ENCODE results near the gene ACKR3. TPM values are rescaled to one million over a fixed set of nuclear protein-coding genes. Genes with fewer than 3 reads are reported as not detected.

Gene ACKR3
- polyA plus RNA-seq, 1 experiment, result 6.6 TPM

- Histone ChIP-seq H3K27me3 (ENCODE audit: control insufficient read depth, insufficient read depth, low read length) (peaks cover 9% of the 10 kb centered on the region), H3K36me3 (ENCODE audit: control insufficient read depth, insufficient read depth, low read length) (no peaks in the 10 kb centered on the region), H3K4me3 (ENCODE audit: low read depth, low read length) (no peak overlapping the region)
- ChIA-PET CTCF (interaction anchor here (1.2 kb wide), 1 partner anchor 33 kb away, joined by 3 read pairs; no protein-coding TSS in a partner anchor), POLR2A (interaction anchor here (0.5 kb wide), 1 partner anchor 203 kb away, joined by 4 read pairs; no protein-coding TSS in a partner anchor)
- DNase-seq (ENCODE audit: low read depth), result no peak
- no peak for TF ChIP-seq CTCF (IDR thresholded peaks at IDR 0.05; ENCODE audit: insufficient read depth, low read depth, low read length)
Observed at GRCh38 chr2:236574000-236574399, 4.4 kb downstream of the ACKR3 start.

DNA sequence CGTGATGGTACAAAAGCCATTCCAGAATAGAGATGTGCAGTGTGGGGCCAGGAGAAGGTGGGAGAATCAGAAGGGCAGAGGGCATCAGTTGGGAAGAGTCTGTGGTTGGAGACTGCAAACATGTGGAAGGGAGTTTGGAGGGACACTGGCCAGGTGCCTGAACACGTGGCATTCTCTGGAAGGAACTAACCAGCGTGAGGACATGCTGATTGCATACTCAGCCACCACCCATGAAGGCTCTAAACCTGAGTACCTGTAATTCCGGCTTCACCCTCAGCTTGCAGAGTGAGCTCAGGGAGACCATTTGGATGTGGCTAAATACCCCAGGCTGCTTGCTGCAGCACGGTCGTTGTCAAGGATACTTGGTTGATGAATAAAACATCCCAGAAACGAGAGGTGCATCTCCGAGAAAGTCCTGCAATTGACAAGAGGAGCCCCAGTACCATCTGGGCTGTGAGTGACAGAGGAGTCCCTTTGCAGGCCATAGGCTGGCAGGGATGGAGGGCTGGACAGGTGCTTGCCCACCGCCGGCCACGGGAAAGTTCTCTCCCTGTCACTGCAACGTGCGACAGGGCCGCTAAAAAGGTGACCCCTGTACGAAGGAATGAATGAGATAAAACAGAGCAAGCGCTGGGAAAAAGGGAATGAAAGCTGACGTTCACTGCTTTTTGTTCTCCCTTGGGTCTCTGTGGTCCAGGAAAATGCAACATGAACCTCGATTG is 5.0 kb downstream of the ACKR3 start:
- Histone ChIP-seq H3K4me3 (ENCODE audit: low read depth, low read length) (no peak overlapping the region), H3K36me3 (ENCODE audit: control insufficient read depth, insufficient read depth, low read length) (no peaks in the 10 kb centered on the region), H3K27me3 (ENCODE audit: control insufficient read depth, insufficient read depth, low read length) (peaks cover 7% of the 10 kb centered on the region)
- ChIA-PET CTCF (interaction anchor here (1.2 kb wide), 1 partner anchor 33 kb away, joined by 3 read pairs; no protein-coding TSS in a partner anchor), POLR2A (no interaction called here)
- no peak for DNase-seq (ENCODE audit: low read depth)
- no peak for TF ChIP-seq CTCF (IDR thresholded peaks at IDR 0.05; ENCODE audit: insufficient read depth, low read depth, low read length)

DNA sequence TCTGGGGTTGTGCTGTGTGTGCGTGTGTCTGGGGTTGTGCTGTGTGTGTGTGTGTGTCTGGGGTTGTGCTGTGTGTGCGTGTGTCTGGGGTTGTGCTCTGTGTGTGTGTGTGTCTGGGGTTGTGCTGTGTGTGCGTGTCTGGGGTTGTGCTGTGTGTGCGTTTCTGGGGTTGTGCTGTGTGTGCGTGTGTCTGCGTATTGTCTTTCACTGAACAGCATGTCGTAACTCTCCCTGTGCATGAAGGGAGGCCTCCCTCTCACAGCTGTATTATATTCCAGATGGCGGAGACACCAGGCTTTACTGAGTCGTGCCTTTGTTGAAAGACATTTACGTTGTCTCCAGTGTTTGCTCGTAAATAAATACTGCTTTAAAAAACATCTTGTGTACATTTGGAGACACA is 5.9 kb downstream of the ACKR3 start:
- no peak for DNase-seq (ENCODE audit: low read depth)
- POLR2A ChIA-PET, result no interaction called here
- CTCF ChIA-PET, result no interaction called here
- no peaks in the 10 kb centered on the region for H3K36me3 ChIP-seq (ENCODE audit: control insufficient read depth, insufficient read depth, low read length)
- H3K27me3 ChIP-seq (ENCODE audit: control insufficient read depth, insufficient read depth, low read length), result peaks cover 5% of the 10 kb centered on the region; the same call in 1 of the 2 replicates
- no peak overlapping the region for H3K4me3 ChIP-seq (ENCODE audit: low read depth, low read length)
- TF ChIP-seq CTCF (IDR thresholded peaks at IDR 0.05; ENCODE audit: insufficient read depth, low read depth, low read length), result no peak

DNA sequence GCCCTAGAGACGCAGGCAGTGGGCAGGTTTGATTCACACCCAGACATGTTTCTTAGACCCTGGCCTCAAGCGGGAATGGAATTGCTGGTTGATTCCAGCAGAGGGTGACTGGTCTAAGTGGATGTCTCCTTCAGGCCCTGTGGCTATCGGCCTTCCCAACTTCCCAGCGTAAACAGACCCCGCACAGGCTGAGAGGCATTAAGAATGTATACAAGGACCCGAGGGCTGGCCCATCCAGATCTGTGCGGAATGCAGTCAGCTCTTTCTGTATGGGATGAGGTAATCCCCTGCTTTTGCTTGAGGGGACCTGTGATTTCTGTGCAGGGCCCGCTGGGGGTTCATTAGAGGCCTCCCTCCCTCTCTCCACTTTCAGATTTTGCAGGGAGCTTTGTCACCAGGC is 6.5 kb downstream of the ACKR3 start:
- H3K36me3 ChIP-seq (ENCODE audit: control insufficient read depth, insufficient read depth, low read length), result no peaks in the 10 kb centered on the region
- CTCF ChIA-PET, result interaction anchor here (0.9 kb wide), 1 partner anchor 451 kb away, joined by 3 read pairs; no protein-coding TSS in a partner anchor
- no peak overlapping the region for H3K4me3 ChIP-seq (ENCODE audit: low read depth, low read length)
- TF ChIP-seq CTCF (IDR thresholded peaks at IDR 0.05; ENCODE audit: insufficient read depth, low read depth, low read length), result no peak
- no peak for DNase-seq (ENCODE audit: low read depth)
- POLR2A ChIA-PET, result no interaction called here
- peaks cover 3% of the 10 kb centered on the region; the same call in 1 of the 2 replicates for H3K27me3 ChIP-seq (ENCODE audit: control insufficient read depth, insufficient read depth, low read length)

DNA sequence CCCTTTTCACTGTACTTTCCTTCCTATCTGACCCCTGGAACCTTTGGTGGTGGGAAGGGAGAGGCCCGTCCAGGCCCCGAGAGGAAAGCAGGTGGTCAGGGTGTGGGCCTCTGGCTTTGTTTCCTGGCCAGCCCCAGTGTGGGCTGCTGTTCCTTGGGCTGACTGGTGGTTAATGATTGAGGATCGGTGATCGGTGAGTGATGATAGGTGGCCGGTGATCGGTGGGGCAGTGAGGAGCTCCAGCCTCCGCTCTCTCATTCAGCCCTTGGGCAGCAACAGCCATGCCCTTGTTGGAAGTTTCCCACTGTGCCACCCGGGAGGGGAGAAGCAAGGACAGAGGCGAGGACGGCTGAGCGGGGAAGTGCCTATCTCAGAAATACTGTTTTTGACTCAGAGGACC is 7.3 kb downstream of the ACKR3 start:
- Histone ChIP-seq H3K27me3 (ENCODE audit: control insufficient read depth, insufficient read depth, low read length) (peaks cover 3% of the 10 kb centered on the region; the same call in 1 of the 2 replicates), H3K36me3 (ENCODE audit: control insufficient read depth, insufficient read depth, low read length) (no peaks in the 10 kb centered on the region), H3K4me3 (ENCODE audit: low read depth, low read length) (no peak overlapping the region)
- ChIA-PET CTCF (interaction anchor here (0.9 to 1.0 kb wide), 2 partner anchors 78 to 450 kb away, joined by 3 read pairs; no protein-coding TSS in a partner anchor), POLR2A (no interaction called here)
- no peak for DNase-seq (ENCODE audit: low read depth)
- no peak for TF ChIP-seq CTCF (IDR thresholded peaks at IDR 0.05; ENCODE audit: insufficient read depth, low read depth, low read length)
